ENCODE measurements around the gene RPTOR.

GRCh38 chr17:80944326-80944725 is 399.7 kb downstream of the RPTOR start:
- TF ChIP-seq POLR2A (IDR thresholded peaks at IDR 0.05; ENCODE audit: low read length) = no peak
- TF ChIP-seq GATA1 (IDR thresholded peaks at IDR 0.05; ENCODE audit: low read depth, low read length) = no peak

All from erythroblast (primary cell).